ENCODE measurements around the gene ANKRD23.

Gene ANKRD23

GRCh38 chr2:96837575-96837974 lies 6.2 kb downstream of the ANKRD23 start:
- DNase-seq (ENCODE audit: low read depth), result no peak

DNA sequence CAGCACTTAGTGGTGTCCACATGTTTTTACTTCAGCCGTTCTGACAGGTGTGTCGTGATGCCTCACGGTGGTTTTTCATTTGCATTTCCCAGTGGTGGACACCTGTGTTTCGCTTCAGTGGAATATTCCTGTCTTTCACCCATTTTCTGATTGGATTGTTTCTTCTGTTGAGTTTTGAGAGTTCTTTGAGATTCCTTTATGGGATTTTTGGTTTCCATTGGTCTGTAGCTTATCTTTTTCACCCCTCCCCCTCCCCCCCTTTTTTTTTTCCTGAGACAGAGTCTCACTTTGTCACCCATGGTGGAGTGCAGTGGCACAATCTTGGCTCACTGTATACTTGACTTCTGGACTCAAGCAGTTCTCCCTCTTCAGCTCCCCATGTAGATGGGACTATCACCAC lies 8.0 kb downstream of the ANKRD23 start:
- no peak for DNase-seq (ENCODE audit: low read depth)

- DNase-seq (ENCODE audit: low read depth), result no peak
These were observed 10.9 kb downstream of the ANKRD23 start for GRCh38 chr2:96832754-96833507.

GRCh38 chr2:96832408-96832753 lies 11.4 kb downstream of the ANKRD23 start:
- DNase-seq (ENCODE audit: low read depth), result no peak

GRCh38 chr2:96831679-96832078 lies 12.1 kb downstream of the ANKRD23 start:
- DNase-seq (ENCODE audit: low read depth), result no peak

DNA sequence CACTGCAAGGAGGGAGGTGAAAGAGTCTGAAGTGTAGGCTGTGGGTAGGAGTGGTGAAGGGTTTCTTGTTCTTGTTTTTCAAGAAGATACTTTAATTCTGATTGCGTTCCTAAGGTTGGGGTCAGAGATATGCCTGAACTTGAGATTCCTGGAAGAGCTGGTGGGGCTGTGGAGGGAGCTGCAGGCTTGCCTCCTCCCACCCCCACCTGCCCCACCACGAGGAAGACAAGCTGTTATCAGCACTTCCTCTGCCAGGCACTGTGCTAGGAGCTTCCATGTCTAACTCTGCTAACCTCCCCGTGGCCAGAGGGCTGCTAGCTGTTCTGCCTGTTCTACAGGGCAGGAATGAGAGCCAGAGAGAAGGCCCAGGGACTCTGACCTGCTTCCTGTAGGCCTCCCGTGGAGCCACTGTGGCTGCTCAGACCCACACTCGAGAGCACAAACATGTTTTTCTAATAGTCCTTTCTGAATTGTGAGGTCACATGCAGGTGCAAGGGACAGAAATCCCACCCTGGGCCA lies 13.7 kb downstream of the ANKRD23 start:
- no peak for DNase-seq (ENCODE audit: low read depth)

GRCh38 chr2:96828874-96829273 lies 14.9 kb downstream of the ANKRD23 start:
- DNase-seq (ENCODE audit: low read depth), result no peak

GRCh38 chr2:96828436-96828835 lies 15.4 kb downstream of the ANKRD23 start:
- no peak for DNase-seq (ENCODE audit: low read depth)

DNA sequence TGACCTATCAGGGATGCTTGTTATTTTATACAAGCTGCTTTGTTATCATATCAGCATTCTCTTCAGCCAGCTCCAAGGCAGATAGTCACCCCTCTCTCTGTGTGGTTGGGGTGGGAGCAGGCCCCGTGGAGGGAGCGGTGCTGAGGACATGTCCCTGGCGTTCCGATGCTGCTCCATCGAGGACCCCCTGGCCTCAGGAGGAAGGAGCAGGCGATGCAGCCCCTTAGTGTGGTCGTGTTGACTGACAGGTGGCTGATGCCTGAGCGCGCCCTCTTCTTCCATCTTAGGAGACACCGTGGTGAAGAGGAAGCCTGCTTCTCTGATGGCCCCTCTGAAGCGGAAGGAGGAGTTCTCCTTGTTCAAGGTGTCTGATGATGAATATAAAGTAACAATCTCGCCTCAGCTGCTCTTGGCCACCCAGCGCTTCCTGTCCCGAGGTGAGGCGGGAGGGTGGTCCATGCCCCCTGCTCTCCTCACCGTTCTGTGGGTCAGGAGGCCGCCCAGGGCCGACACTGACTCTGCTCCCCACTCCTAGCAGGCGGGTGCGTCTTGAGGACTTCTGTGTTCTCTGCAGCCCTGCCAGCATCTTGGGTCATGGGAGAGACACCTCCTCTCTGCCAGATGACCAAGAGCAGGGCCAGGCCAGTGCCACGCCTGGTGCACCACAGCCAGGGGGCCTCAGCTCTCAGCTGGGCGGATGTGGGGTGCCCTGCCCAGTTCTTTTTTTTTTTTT lies 17.1 kb downstream of the ANKRD23 start:
- no peak for DNase-seq (ENCODE audit: low read depth)

DNA sequence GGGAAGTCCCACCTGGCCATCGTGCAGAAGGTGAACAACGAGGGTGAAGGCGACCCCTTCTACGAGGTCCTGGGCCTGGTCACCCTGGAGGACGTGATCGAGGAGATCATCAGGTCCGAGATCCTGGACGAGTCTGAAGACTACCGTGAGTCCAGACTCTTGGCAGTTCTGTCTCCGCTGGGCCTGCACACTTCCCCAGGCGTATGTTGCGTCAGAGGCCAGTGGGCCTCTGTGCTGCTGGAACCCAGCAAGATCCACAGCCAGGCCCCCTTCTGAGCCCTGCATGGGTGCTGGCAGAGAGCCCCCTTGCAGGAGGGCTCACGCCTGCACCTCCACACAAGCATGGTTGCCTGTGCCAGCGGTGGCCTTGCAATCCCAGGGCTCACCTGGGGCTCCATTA lies 18.8 kb downstream of the ANKRD23 start:
- no peak for DNase-seq (ENCODE audit: low read depth)

- no peak for DNase-seq (ENCODE audit: low read depth)
These were observed 19.5 kb downstream of the ANKRD23 start for GRCh38 chr2:96824079-96824870.

DNA sequence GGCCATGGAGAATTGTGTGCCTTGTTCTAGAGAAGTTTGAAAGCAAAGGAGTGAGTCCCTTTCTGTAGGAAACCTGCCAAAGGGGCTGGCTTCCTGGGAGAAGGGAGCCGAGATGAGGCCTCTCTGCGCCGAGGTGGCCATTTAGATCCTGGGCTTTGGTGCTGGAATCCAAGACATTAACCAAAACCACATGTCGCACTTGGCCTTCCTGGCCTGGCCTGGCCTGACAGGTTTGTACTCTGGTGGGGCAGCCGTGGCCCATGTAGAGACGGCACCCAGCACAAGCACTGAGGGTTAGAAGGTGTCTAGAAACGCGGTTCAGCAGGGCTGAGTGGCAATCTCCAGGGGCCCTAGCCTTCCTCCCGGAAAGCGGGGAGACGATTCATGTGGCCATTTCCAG lies 20.6 kb downstream of the ANKRD23 start:
- DNase-seq (ENCODE audit: low read depth), result no peak

- no peak for DNase-seq (ENCODE audit: low read depth)
These were observed 21.0 kb downstream of the ANKRD23 start for GRCh38 chr2:96822786-96823185.

- no peak for DNase-seq (ENCODE audit: low read depth)
These were observed 22.6 kb downstream of the ANKRD23 start for GRCh38 chr2:96821113-96821675.

DNA sequence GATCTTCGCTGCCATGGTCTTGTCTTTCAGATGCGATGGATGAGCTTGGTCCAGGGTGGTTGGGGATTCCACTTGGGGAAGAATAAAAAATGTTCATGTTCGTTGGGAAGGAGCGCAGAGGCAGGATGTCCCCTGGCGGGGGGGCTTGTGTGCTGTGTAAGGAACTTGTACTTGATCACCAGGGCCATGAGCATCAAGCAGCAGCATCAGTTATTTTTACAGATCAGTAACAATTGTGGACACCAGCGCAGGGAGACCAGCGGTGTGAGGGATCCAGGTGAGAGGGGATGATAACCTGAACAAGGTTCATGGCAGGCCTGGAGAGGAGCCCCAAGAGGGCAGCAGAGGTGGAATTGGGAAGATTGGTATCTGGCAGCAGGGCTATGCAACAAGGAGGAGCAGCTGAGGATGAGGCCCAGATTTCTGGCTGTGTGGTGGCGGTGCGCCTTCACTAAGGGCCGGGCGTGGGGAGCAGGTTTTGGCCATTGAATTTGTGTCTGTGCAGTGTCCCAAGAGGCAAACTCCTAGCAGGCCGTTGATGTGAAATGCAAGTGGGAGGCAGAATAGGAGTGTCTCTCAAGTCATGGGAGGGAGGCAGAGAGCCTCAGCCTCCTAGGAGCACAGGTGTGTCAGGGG lies 23.8 kb downstream of the ANKRD23 start:
- no peak for DNase-seq (ENCODE audit: low read depth)

DNA sequence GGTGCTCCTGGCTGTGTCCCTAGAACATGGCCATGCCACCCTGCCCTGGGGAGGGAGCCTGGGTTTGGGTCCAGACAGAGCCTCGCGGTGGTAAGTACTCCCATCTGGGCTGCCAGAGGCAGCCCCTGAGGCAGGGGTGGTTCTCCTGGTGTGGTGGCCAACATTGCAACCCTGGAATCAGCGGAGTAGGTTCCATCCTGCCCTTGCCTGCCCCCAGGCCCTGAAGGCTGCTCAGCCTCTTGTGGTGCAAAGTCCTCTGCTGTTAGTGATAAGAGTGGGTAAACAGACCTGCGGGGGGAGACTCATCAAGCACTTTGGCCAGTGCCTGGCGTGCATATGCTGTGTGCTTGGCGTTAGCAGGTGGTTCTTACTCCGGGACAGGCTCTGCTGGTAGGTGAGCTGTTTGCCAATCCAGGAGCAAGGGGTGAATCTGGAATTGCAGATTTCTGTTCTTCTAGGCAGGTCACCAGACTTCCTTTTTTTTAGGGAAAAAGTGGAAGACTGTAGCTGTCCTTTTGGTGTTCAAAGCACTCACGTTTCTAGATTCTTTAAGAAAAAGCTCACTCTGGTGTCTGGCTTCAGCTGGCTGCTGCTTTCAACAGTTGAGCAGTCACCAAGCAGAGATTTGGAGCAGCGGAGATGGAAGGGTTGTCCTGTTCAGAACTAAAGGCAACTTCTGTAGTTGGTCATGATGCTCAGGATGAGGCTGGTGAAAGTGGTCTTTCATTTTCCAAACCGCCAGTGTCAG lies 24.5 kb downstream of the ANKRD23 start:
- DNase-seq (ENCODE audit: low read depth), result no peak

DNA sequence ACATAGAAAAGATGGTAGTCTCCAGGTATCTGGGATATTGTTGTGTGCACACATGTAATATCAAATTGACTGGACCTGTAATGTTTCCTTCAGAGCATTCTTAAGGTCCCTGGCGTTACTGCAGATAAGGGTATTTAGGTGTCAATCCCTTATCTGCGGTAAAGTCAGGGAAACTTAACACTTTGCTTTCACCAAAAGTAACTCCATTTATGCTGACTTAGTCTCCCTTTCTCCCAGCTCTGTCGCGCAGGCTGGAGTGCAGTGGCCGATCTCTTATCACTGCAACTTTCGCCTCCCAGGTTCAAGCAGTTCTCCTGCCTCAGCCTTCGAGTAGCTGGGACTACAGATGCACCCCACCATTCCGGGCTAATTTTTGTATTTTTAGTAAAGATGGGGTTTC lies 25.9 kb downstream of the ANKRD23 start:
- DNase-seq (ENCODE audit: low read depth), result no peak

GRCh38 chr2:96816836-96817702 lies 26.8 kb downstream of the ANKRD23 start:
- no peak for DNase-seq (ENCODE audit: low read depth)

- DNase-seq (ENCODE audit: low read depth), result peak; percentile 92
These were observed 27.5 kb downstream of the ANKRD23 start, which contains the start of gene CNNM3 for GRCh38 chr2:96816127-96816835. Gene CNNM3, plus strand, starts transcription at chr2:96816268. Its CDS starts 10 bp downstream, at chr2:96816278.

Data from stimulated activated CD4-positive, alpha-beta T cell treated with anti-CD3 and anti-CD28 coated beads, Interleukin-2, amount 100 ng/mL, for 4 hours (primary cell).